ENCODE results near the gene SLC35D3. TPM values are rescaled to one million over a fixed set of nuclear protein-coding genes. Genes with fewer than 3 reads are reported as not detected.
"Not testable (repeated sequence)": the region's sequence is repeated elsewhere in the genome, so short reads cannot be mapped to it uniquely, and the experiment has no call there.

SLC35D3 gene
- total RNA-seq, 1 donor from 2014 or later: 0.58 TPM

- Mint-ChIP-seq H3K36me3 (no peaks in the 10 kb centered on the region), H3K4me1 (no peaks in the 10 kb centered on the region), H3K27ac (no peak overlapping the region), H3K9me3 (no peaks in the 10 kb centered on the region), H3K4me3 (no peak overlapping the region), H3K27me3 (ENCODE audit: insufficient read depth, low read depth) (no peaks in the 10 kb centered on the region)
- no peak for DNase-seq (ENCODE audit: low spot score)
- H4K20me1 ChIP-seq (ENCODE audit: low read depth): no peaks in the 10 kb centered on the region
- H3K4me3 ChIP-seq: no peak overlapping the region
- H3K36me3 ChIP-seq: no peaks in the 10 kb centered on the region
- H3K9ac ChIP-seq: no peak overlapping the region
- TF ChIP-seq EZH2phosphoT487 (IDR thresholded peaks at IDR 0.05) (no peak), EZH2 (IDR thresholded peaks at IDR 0.05) (no peak), CTCF (IDR thresholded peaks at IDR 0.05) (no peak)
- no peak overlapping the region for H3K27ac ChIP-seq
- H3K9me3 ChIP-seq (ENCODE audit: low read depth): no peaks in the 10 kb centered on the region
- no peak overlapping the region for H2AFZ ChIP-seq (replicated peaks)
- H3K4me1 ChIP-seq: no peaks in the 10 kb centered on the region
- no peaks in the 10 kb centered on the region for H3K79me2 ChIP-seq (ENCODE audit: low read depth)
- H3F3A ChIP-seq (ENCODE audit: low read depth): no peaks in the 10 kb centered on the region
- H3K27me3 ChIP-seq: no peaks in the 10 kb centered on the region
- H3K4me2 ChIP-seq: no peak overlapping the region
Measured at GRCh38 chr6:136969930-136970329, 47.8 kb downstream of the SLC35D3 start.

GRCh38 chr6:136971609-136972008 is 49.5 kb downstream of the SLC35D3 start:
- Mint-ChIP-seq H3K36me3 (no peaks in the 10 kb centered on the region), H3K4me3 (no peak overlapping the region), H3K9me3 (no peaks in the 10 kb centered on the region), H3K4me1 (no peaks in the 10 kb centered on the region), H3K27me3 (ENCODE audit: insufficient read depth, low read depth) (no peaks in the 10 kb centered on the region), H3K27ac (no peak overlapping the region)
- no peaks in the 10 kb centered on the region for H3K4me1 ChIP-seq
- TF ChIP-seq EZH2phosphoT487 (IDR thresholded peaks at IDR 0.05): no peak
- no peak for TF ChIP-seq CTCF (IDR thresholded peaks at IDR 0.05)
- no peak for TF ChIP-seq EZH2 (IDR thresholded peaks at IDR 0.05)
- no peak overlapping the region for H3K4me3 ChIP-seq
- H3K36me3 ChIP-seq: no peaks in the 10 kb centered on the region
- H3K4me2 ChIP-seq: no peak overlapping the region
- H2AFZ ChIP-seq (replicated peaks): no peak overlapping the region
- H3K9ac ChIP-seq: no peak overlapping the region
- H3K79me2 ChIP-seq (ENCODE audit: low read depth): no peaks in the 10 kb centered on the region
- H3F3A ChIP-seq (ENCODE audit: low read depth): no peaks in the 10 kb centered on the region
- no peaks in the 10 kb centered on the region for H4K20me1 ChIP-seq (ENCODE audit: low read depth)
- no peak overlapping the region for H3K27ac ChIP-seq
- H3K27me3 ChIP-seq: no peaks in the 10 kb centered on the region
- DNase-seq (ENCODE audit: low spot score): no peak
- H3K9me3 ChIP-seq (ENCODE audit: low read depth): no peaks in the 10 kb centered on the region

- H3K36me3 ChIP-seq; H3F3A ChIP-seq (ENCODE audit: low read depth); H3K4me3 Mint-ChIP-seq; H3K4me3 ChIP-seq; H3K9me3 Mint-ChIP-seq; H3K27me3 Mint-ChIP-seq (ENCODE audit: insufficient read depth, low read depth); H3K9ac ChIP-seq; DNase-seq (ENCODE audit: low spot score); H3K79me2 ChIP-seq (ENCODE audit: low read depth); H3K27ac ChIP-seq; H3K27ac Mint-ChIP-seq; H2AFZ ChIP-seq (replicated peaks); H3K4me2 ChIP-seq; H4K20me1 ChIP-seq (ENCODE audit: low read depth); H3K4me1 Mint-ChIP-seq; H3K9me3 ChIP-seq (ENCODE audit: low read depth); H3K27me3 ChIP-seq; H3K36me3 Mint-ChIP-seq; H3K4me1 ChIP-seq: not testable (repeated sequence)
Measured at GRCh38 chr6:136973781-136974180, 51.7 kb downstream of the SLC35D3 start.

Small RNA genes lying within 50 kb of the gene (small RNA-seq; reads per million reads assigned to genes)
- gene RF00019 (not detected), gene RPL35AP3 (not detected)

Other genes with a start within 250 kb of the SLC35D3 start
- gene MAP3K5, start 129.8 kb upstream of the SLC35D3 start, total RNA-seq (ENCODE audit: low replicate concordance): 0.02 and 0.28 TPM in 2 replicates
- gene PEX7, start 99.7 kb upstream of the SLC35D3 start, total RNA-seq (ENCODE audit: low replicate concordance): 16.7 and 16.9 TPM in 2 replicates
- not detected in 2 replicates for gene IL20RA, start 122.7 kb downstream of the SLC35D3 start, total RNA-seq (ENCODE audit: low replicate concordance)